Muscle layer of duodenum (tissue), 2 donors: ENCODE measurements around the gene COL4A1.

Experiments
- H3K27ac ChIP-seq: one replicate; pipeline ENCODE4 v1.7.0; 2013; ENCODE audit warnings: mild to moderate bottlenecking, low read length
- H3K27me3 ChIP-seq: one replicate; pipeline ENCODE4 v1.7.0; 2013; ENCODE audit warnings: low read depth, mild to moderate bottlenecking, control low read depth, low read length
- H3K36me3 ChIP-seq, 2 donors: one replicate each; pipeline ENCODE4 v1.7.0; 2013; ENCODE audit warnings: low read length in 2 of 2, control low read depth in 1 of 2, mild to moderate bottlenecking in 1 of 2; ENCODE audit not compliant: insufficient read depth in 2 of 2, control insufficient read depth in 1 of 2
- H3K4me1 ChIP-seq, 2 donors: one replicate each; pipeline ENCODE4 v1.7.0; 2013; ENCODE audit warnings: low read length in 2 of 2, mild to moderate bottlenecking in 2 of 2, control low read depth in 1 of 2, moderate library complexity in 1 of 2; ENCODE audit not compliant: insufficient read depth in 2 of 2, control insufficient read depth in 1 of 2
- H3K4me3 ChIP-seq, 2 donors: one replicate each; pipeline ENCODE4 v1.7.0; 2013; ENCODE audit warnings: low read length in 2 of 2, low read depth in 1 of 2, mild to moderate bottlenecking in 1 of 2
- H3K9me3 ChIP-seq, 2 donors: one replicate each; pipeline ENCODE4 v1.7.0; 2013; ENCODE audit warnings: low read length in 2 of 2, control low read depth in 1 of 2, mild to moderate bottlenecking in 1 of 2; ENCODE audit not compliant: control insufficient read depth in 1 of 2
- donor health status: healthy.

The COL4A1 gene

DNA sequence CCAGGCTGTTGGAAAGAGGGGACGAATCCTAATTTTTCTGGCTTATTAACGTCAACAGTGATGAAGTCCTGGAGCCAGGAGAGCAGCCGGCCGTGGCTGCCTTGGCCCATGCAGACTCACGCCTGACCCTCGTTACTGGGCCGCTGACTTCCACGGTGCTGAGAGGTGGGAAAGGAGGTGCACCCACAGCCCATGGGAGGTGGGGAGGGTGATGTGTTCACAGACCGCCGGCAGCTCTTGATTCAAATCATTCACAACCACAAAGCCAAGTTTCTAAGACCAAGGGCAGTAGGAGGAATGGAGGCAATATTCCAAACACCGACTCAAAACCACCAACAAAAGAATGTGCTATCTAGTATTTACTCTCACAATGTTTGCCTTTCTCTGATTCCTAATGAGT, 24.4 kb upstream of the COL4A1 start:
- no peaks in the 10 kb centered on the region for H3K36me3 ChIP-seq
- peaks cover 11 to 26% of the 10 kb centered on the region in 2 donors for H3K4me1 ChIP-seq
- no peaks in the 10 kb centered on the region for H3K9me3 ChIP-seq
- no peak overlapping the region for H3K4me3 ChIP-seq
- H3K27me3 ChIP-seq = no peaks in the 10 kb centered on the region
- H3K27ac ChIP-seq = peak overlapping the region; percentile 71

DNA sequence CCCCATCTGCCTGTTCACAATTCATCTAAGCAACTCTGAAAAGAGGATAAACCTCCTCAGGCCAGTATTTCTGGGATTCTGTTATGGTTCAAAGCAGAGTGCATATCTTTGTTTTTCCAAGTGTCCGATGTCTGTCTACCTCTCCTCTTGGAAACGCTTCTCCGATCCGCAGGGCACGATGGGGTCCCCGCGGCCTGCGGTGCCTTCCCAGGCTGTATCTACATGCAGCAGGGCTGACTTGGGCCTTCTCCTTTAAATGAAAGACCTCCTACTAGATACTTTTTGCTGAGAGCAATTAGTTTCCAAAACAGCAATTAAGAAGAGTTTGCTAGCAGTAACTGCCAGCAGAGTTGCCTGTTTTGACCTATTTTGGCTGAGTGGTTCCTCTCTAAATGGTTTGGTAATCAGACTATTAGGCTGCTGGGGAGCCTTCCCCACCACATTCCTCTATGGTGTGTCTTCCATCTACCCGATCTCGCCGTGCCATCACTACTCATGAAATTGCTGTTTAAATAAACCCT, 23.6 kb upstream of the COL4A1 start:
- Histone ChIP-seq H3K36me3 (no peaks in the 10 kb centered on the region), H3K9me3 (no peaks in the 10 kb centered on the region), H3K27ac (peak overlapping the region; percentile 71), H3K4me3 (peak overlapping the region in 1 of 2 donors; percentile 35), H3K4me1 (peaks cover 6 to 19% of the 10 kb centered on the region in 2 donors), H3K27me3 (no peaks in the 10 kb centered on the region)

DNA sequence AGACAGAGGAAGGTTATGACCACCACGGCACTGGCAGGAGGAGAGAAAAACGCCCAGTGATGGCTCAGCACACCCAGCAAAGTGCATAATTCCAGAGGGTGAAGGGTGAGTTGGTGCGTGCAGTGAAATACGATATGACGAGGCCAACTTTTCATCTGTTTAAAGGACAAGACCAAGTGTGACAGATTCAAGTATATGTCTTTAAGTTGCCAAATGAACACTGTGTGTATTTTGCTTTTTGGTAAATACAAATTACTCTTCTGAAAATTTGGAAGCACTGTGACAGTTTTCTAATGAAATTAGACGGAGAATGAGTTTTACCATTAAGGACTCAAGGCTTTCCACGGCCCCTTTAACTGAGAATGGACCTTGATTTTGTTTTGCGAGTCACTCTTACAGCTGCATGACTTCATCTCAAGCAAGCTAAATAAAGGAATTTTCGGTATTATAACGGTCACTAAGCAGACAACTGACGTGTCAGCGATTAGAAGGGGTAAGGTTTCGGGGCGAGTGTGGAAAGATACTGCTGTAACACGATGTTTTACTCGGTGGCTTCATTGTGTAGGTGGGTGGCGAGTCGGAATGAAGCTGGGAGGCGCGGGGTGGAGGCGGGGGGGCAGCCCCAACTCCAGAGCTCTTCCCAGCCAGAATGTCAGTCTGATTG, 23.0 kb upstream of the COL4A1 start:
- H3K4me3 ChIP-seq = peak overlapping the region; percentile 4 to 35

DNA sequence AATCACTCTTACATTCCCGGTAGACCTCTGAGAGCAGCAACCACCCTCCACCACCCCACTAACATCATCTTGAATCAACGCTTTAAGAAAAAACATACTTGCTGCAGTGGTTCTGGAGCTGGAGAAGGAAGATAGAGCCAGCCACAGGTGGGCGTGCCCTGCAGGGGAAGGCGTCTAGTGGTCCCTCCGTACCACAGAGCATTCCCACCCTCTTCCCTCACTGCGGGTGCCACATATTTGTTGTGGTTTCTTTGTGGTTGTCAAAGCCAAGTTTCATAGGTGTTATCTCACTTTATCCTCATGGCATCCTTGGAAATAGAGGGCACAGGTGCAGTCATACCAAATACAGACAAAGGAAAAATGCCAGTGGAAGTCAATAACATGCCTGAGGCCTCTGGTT, 22.3 kb upstream of the COL4A1 start:
- no peaks in the 10 kb centered on the region for H3K9me3 ChIP-seq
- peak overlapping the region; percentile 71 for H3K27ac ChIP-seq
- H3K4me3 ChIP-seq = no peak overlapping the region
- H3K27me3 ChIP-seq = no peaks in the 10 kb centered on the region
- peaks cover 6 to 23% of the 10 kb centered on the region in 2 donors for H3K4me1 ChIP-seq
- no peaks in the 10 kb centered on the region for H3K36me3 ChIP-seq

More for the DNA sequence above, 23.0 kb upstream of the COL4A1 start:
- no peaks in the 10 kb centered on the region for H3K9me3 ChIP-seq
- H3K36me3 ChIP-seq = no peaks in the 10 kb centered on the region
- peaks cover 6 to 24% of the 10 kb centered on the region in 2 donors for H3K4me1 ChIP-seq
- H3K27me3 ChIP-seq = no peaks in the 10 kb centered on the region
- H3K27ac ChIP-seq = peak overlapping the region; percentile 71

DNA sequence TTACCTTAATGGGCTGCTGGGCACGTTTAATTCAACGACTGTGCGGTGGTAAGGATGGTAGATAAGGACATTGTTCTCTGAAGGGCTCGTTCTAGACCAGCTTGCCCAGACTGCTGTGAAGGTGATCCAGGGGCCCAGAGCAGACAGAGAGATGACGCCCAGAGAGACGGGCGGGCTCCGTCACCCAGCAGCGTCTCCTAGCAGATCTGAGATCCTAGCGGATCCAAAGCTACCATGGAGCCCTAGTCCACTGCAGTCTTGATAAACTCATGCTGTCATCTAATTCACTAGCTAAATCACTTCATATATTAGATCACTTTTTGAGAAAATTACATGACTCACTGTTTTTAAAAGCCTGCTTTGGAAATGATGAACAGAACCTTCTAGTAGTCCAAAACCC, 21.6 kb upstream of the COL4A1 start:
- Histone ChIP-seq H3K9me3 (no peaks in the 10 kb centered on the region), H3K27ac (peak overlapping the region; percentile 71), H3K4me1 (peaks cover 6 to 25% of the 10 kb centered on the region in 2 donors), H3K4me3 (no peak overlapping the region), H3K36me3 (no peaks in the 10 kb centered on the region), H3K27me3 (no peaks in the 10 kb centered on the region)

DNA sequence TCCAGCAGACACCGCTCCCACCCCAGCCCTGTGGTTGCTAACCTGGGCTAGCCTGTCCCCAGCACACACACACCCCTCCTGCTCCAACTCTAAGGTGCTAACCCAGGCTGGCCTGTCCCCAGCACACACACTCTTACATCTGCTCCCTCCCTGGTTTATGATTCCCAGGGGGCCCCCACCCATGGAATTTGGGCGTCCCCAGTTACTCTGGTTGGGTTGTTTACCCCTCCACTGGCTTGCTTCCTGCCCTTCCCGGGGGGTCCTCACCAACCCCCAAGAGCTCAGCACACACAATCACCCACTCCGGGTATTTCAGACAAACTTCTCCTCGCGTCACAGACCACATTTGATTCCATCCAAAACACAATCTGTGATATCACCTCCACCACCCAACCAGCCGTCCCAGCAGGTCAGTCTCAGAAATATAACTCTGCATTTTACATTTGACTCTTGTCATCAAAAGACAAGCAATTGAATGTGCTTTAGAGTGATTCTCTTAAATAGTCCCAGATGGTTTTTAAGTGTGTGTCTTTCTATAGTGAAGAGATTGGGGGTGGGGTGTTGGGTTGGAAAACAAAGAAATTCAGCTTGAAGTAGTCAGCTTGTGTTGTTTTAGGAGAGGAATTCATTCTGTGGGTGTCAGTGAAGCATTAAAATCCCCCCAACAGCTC, 20.2 kb upstream of the COL4A1 start:
- H3K4me1 ChIP-seq = peaks cover 6 to 39% of the 10 kb centered on the region in 2 donors
- no peaks in the 10 kb centered on the region for H3K27me3 ChIP-seq
- no peaks in the 10 kb centered on the region for H3K9me3 ChIP-seq
- no peak overlapping the region for H3K4me3 ChIP-seq
- no peaks in the 10 kb centered on the region for H3K36me3 ChIP-seq
- H3K27ac ChIP-seq = peak overlapping the region; percentile 10

DNA sequence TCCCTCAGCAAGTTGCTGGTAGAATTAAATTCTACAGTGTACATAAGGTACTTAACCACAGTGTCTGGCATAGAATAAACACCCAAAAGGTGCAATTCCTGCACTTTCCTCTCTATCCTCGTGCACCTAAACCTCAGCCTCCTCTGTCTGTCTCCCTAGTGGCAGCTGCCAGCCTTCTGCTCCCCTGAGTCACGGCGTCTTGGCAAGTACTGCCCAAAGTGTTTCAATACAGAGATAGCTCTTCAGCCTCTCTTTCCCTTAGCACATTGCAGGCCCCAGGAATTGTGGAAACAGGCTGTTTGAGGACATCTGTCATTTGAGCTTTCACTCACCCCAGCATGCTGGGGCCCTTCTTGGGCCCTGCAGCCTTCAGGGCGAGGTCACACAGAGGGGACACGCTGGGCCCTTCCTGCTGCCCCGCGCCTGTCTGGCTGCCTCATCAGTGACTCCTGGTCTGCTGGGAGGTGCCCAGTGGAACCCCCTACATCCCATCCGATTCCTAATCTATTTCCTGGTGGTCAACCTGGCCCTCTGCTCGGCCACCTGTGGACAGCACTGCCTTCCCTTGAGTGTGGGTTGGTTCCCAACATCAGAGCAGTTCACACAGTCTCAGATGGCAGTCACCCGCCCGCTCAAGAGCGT, 19.4 kb upstream of the COL4A1 start:
- Histone ChIP-seq H3K4me3 (no peak overlapping the region), H3K36me3 (no peaks in the 10 kb centered on the region), H3K27ac (peak overlapping the region; percentile 10), H3K9me3 (no peaks in the 10 kb centered on the region), H3K4me1 (peaks cover 6 to 40% of the 10 kb centered on the region in 2 donors), H3K27me3 (no peaks in the 10 kb centered on the region)

DNA sequence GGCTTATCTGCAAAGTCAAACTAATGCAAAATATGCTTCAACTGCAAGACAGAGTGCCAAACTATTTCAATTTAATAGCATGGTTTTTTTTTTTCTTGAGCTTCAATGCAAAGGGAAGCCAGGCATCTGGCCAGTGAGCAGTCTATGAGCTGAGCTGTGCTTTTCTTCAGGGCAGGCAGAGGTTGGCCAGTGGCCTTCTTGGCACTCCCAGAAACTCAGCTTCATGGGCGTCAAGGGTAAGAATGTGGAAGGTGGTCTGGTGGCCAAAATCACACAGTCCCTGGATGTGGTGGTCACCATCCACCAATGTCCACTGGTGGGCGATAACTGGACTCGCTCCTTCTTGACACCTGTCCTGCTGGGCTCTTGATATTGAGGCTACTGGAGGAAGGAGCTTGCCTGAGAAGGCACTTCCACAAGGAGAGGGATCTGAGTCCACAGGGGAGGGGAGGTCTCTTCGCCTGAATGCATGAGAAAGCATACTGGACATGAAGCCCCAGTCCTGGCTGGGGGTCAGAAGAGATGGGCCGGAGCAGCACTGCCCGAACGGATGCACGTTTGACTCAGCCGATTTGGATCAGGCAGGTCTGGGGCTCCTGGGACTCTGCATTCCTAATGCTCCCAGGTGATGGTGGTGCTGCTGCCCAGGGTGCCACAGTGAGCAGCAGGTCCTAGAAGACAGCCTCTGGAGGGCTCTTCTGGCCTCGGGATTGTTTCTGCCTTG, 17.2 kb upstream of the COL4A1 start:
- Histone ChIP-seq H3K27me3 (no peaks in the 10 kb centered on the region), H3K4me3 (no peak overlapping the region), H3K36me3 (no peaks in the 10 kb centered on the region), H3K4me1 (peaks cover 0 to 40% of the 10 kb centered on the region in 2 donors), H3K27ac (no peak overlapping the region), H3K9me3 (no peaks in the 10 kb centered on the region)

DNA sequence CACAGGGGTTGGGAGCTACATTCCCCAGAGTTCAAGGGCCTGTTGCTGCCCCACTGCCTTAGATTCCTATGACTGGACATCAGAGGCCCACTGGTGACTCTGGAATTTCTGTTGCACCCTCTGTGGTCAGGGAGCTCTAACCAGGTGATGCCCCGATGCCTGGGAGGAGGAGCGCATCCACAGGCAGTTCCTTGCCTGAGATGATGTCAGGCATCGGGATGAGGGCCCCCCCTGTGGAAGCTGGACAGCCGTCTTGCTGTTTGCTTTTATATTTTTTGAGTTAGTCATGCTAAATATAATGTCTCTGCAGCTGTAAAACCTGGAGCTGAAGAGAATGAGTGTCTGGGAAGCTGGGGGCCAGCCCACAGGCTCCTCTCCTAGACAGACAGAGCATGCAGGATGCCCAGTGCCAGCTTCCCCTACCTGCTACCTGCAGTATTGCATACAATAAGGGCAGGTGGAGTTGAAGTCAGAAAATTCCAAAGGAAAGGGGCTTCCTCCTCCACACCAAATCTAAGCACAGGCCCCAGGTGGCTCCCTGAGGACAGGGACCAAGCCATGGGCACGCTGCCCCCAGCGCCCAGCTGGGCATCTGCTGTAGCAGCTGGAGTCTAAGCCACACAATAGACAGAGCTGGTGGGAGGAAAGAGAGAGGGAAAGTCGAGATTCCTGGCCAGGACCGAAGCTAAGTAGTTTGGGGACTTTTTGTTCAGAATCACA, 16.4 kb upstream of the COL4A1 start:
- Histone ChIP-seq H3K4me3 (no peak overlapping the region), H3K36me3 (no peaks in the 10 kb centered on the region), H3K9me3 (no peaks in the 10 kb centered on the region), H3K4me1 (peaks cover 0 to 47% of the 10 kb centered on the region in 2 donors), H3K27me3 (no peaks in the 10 kb centered on the region), H3K27ac (no peak overlapping the region)

DNA sequence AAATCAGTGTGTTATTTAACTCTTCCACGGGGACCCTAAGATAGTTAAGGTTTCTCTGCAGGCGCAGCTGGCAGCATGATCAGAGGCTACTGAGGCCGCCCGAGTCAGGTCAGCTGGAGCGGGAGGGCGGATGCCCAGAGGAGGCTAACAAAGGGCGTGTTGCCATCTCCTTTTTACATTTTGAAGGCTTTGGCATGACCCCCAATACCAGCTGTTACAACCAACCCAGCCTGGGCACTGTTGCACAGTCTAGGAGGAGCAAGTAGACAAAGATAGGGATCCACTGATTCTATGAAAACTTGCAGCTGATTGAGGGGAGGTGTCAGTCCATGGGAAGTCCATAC, 15.8 kb upstream of the COL4A1 start:
- H3K27ac ChIP-seq = no peak overlapping the region
- no peaks in the 10 kb centered on the region for H3K27me3 ChIP-seq
- peaks cover 0 to 52% of the 10 kb centered on the region in 2 donors for H3K4me1 ChIP-seq
- no peaks in the 10 kb centered on the region for H3K9me3 ChIP-seq
- peak overlapping the region in 1 of 2 donors; percentile 5 for H3K4me3 ChIP-seq
- H3K36me3 ChIP-seq = no peaks in the 10 kb centered on the region
